Measurements from ENCODE around the gene ZNF319. TPM values are rescaled to one million over a fixed set of nuclear protein-coding genes. Genes with fewer than 3 reads are reported as not detected.

ZNF319 gene
- total RNA-seq, 1 experiment from 2014 or later: 5.1 TPM

DNA sequence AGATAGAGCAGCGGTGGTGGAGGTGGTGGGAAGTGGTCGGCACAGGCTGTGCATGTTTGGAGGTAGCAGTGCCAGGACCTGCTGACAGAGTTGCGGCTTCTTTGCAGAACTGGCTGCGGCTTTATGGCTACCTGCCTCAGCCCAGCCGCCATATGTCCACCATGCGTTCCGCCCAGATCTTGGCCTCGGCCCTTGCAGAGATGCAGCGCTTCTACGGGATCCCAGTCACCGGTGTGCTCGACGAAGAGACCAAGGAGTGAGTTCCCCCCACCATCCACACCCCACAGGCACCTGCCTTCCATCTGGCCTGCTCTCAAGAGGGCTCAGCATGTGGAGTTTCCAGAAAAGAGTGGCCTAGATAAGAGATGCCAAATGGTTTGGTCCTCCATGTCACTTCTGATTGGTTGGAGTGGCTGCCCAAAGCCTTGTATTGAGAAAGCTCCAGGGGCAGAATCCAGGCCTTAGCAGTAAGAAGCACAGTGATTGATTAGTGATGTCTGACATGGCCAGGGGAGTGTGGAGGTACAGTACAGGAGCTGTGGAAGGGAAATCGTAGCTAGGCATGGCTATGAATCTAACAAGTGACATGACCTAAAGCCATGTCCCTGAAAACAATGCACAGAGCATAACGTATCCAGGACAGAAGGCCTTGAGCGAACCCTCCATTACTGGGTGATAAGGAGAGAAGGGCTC is 37.0 kb upstream of the ZNF319 start:
- DNase-seq (ENCODE audit: low spot score): no peak

DNA sequence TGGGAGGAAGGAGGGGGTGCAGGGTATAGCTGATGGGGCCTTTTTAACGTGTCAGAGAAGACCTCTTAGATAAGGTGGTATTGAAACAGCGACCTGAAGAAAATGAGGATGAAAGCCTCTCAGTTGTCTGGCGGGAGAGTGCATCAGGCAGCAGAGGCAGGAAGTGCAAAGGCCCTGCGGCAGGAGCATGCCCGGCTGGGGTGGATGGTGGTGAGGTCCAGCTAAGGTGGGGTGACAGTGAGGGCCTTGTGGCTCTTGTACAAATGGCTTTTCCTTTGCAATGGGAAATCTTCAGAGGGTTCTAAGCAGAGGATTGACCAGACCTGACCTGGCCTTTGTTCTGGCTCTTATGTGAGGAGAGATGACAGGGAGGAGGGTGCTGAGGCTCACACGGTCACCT is 36.5 kb upstream of the ZNF319 start:
- no peak for DNase-seq (ENCODE audit: low spot score)

DNA sequence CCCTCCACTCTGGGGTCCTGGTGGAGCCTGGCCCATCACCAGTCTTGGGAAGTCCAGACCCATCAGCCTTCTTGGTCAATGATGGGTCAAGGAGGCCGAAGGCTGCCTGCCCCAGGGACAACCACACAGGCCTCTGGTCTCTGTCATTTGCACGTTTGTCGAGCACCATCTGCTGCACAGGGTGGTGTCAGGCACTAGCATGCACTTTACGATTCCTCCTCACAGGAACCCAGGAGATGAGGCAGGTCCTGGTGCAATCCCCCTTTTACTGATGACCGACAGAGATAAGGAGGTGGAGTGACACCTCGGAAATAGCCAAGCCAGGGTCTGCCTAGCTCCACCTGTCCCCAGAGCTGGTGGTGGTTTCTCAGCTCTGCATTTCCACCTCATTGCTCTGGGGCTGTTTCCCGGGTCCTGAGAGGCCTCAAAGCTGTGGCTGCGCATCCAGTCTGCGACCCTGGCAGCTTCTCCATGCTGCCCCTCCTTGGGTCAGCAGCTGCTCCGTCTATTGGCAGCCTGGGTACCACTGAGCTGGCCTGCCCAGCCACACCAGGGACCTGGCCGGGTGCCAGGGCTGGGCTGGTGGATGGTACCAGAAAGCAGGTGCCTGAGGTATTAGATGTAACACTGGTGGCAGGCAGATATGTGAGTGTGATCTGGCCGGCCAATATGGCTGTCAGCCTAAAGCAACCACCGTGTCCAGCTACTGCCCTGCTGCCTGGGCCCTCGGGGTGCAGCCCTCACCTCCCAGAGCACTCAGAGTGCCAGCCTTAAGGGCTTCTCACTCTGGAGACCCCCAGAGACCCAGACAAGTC is 35.1 kb upstream of the ZNF319 start:
- DNase-seq (ENCODE audit: low spot score): no peak

DNA sequence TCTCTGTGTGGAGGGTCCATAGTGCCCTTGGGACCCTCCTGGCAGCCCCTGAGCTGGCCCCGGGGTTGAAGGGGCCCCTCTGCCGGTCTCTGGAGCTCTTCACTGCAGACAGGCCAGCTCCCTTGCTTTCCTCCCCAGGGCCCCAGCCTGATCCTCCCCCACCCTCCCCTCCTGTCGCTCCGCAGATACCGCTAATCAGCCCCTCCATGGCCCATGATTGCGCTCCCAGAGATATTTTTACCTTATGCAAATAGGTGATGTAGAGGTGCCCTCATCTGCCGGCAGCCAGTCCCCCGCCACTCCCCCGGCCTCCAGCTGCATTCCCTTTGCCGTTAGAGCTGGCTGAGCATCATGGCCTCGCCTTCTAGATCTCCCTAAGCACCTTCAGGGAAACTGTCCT is 34.3 kb upstream of the ZNF319 start:
- no peak for DNase-seq (ENCODE audit: low spot score)

DNA sequence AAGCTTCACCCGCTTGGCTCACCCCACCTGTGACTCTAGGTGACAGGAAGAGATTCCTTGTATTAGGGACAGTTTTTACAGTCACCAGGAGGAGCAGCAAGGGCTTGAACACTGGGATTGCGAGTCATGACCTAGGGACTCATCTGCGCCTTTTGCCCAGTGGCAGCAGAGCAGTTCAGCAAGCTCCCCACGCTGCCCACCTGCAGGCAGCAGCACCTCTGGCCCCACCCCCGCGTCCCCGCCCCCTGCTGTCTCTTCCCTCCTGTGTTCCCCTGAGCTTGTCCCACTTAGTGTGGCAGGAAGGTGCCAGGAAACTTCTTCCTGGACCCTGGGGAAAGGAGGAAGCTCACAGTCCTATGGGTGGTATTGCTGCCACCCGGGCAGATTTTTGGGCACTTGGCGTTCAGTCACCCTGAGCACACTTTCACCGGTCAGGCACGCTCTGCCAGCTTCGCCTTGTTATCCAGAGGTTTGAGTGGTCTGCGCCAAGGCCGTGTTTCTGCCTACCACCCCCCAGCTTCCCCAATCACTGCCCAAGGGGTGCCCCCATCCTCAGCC is 33.7 kb upstream of the ZNF319 start:
- DNase-seq (ENCODE audit: low spot score): no peak

DNA sequence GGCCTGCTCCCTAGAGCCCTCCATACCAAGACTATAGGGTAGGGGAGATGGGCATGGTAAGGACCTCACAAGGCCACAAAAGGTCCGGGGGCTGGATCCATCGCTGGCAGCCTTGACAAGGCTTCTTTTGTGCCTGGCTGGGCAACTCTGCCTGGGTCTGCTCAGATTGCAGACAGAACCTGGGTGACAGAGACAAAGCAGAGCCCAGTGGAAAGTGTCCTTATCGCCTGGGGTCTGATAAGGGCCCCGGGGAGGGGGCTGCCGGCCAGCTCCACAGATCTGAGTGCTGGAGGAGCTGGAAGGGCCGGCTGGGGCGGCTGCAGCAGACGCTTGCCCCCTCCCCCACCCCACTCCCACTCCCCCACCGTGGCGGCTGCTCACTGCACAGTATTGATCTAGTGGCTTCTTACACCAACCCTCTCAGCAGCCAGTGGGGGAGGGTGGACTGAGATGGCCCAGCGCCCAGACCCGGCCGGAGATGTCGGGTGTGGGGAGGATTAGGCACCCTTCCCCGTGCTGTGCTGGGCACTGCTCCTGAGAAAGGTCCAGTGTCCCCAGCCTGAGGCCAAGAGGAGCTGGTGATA is 32.3 kb upstream of the ZNF319 start:
- no peak for DNase-seq (ENCODE audit: low spot score)

DNA sequence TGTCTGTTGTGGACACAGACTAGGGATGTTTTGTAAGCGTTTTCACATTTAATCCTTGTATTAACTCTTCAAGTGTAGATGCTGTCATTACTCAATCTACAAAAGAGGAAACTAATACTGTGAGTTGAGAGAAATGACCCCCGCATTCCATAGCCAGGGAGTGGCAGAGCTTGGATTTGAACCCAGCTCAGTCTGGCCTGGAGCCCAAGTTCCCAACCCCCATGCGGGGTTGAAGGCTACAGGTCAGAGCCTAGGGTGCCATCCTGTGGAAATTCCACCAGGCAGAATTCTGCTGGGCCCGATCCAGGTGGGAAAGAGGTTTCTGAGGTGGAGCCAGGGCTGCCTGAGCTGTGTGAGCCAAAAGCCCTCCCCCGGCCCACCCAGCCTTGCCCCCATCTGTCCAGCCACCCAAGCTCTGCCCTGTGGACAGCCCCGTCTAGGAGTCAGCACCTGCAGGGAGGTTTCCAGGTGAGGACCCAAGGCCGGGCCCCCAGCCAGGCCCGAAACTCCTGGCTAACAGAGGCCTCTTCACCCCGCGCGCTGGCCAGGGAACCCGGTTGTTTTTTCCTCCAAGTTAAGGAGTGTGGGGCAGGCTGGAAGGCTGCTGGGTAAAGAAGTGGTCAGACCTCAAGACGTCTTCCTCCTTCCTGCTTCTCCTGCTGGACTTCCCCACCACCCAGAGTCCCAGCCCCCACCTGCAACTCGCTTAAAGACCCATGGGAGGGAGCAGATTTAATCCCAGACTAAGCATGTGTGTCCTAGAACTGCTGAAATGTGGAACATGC is 30.7 kb upstream of the ZNF319 start:
- no peak for DNase-seq (ENCODE audit: low spot score)

DNA sequence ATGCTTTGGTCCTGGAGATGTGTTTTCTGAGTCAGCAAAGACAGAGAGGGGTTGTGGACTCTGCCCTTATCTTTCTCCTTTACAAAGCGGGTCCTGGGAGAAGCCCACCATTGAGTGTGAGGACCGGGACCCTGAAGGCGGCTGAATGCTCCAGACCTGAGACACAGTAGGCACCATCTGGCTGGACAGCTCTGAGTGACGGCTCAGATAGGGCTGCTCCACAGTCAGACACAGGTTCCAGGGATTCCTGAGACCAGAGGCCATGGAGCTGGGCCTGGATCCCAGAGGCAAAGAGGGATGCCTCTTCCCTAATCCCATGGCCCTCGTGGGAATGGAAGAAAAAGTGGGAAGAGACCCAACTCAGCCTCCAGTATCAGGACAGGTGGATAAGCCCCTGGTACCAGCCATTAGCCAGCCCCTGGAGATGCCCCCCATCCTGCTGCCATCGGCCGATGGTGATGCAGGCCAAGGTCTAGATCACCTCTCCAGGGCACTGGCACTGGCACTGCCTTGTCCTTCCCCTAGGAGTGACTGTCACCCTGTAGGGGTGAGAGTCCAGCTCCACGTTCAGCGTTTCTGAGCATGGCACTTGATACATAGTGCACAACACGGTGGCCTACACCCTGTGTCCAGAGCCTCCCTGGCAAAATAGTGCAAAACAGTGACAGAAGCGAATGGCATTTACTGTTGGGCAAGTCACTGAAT is 29.8 kb upstream of the ZNF319 start:
- no peak for DNase-seq (ENCODE audit: low spot score)

DNA sequence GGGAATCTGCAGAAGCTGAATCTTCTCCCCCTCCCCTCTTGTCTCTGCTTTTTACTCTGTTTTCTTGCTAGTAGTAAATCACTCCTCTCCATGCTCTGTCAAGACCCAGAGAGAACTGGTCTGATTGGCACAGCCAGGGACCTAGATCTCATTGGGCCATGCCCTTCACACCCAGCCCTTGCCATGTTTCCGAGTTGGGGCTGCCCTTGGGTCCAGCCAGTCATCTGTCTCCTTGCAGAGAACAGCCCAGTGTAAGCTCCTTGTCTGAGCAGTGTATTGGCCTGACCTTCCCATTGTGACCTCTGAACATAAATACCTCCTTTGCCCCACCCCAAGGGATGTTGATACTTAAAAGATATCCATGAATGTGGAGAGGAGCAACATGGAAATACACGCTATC is 28.9 kb upstream of the ZNF319 start:
- no peak for DNase-seq (ENCODE audit: low spot score)

DNA sequence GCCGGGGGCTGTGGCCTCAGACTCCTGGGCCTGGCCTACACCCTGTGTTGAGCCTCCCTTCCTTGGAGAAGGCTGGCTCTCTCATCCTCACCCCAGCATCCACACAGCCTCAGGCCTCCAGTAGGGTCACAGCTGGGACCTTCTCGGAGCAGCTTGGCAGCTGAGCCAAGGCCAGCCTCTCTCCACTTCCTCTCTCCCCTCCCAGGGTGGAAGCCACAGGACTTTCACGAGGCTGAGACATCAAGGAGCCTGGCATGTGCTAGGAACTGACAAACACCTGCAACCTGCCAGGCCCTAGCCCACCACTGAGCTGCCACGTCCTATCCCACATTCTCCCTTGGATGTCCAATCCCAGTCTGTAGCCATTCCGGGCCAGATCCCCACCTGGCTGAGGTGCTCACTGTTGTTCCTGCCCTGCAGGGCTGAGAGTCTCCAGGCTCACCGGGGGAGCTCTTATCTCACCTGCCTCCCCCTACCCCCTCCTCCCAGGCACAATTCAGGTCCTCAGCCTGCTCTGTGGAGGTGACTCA is 28.1 kb upstream of the ZNF319 start:
- DNase-seq (ENCODE audit: low spot score): no peak

DNA sequence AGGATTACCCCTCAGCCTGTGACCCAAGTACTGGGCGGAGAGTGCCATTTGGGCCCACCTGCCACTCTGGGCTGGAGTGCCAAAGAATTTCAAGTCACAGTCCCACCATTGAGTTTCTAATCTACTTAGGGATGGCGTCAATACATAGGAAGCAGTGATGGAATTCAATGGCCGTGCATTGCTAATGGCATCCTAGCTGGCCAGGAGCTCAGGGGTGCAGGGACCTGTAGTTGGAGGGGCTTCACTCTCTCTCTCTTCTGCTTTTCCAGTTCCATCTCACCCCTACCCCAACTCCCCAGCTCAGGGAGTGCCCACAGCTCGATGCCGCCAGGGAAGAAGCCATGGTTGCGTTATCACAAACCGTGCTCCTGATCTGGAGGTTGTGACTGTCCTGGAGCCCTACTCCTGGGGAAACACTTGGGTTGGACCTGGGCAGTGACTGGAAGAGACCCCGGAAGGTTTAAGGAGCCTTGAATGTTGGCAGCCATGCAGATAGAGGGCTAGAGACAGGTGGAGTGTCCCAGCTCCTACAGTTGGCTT is 27.5 kb upstream of the ZNF319 start:
- DNase-seq (ENCODE audit: low spot score): no peak

DNA sequence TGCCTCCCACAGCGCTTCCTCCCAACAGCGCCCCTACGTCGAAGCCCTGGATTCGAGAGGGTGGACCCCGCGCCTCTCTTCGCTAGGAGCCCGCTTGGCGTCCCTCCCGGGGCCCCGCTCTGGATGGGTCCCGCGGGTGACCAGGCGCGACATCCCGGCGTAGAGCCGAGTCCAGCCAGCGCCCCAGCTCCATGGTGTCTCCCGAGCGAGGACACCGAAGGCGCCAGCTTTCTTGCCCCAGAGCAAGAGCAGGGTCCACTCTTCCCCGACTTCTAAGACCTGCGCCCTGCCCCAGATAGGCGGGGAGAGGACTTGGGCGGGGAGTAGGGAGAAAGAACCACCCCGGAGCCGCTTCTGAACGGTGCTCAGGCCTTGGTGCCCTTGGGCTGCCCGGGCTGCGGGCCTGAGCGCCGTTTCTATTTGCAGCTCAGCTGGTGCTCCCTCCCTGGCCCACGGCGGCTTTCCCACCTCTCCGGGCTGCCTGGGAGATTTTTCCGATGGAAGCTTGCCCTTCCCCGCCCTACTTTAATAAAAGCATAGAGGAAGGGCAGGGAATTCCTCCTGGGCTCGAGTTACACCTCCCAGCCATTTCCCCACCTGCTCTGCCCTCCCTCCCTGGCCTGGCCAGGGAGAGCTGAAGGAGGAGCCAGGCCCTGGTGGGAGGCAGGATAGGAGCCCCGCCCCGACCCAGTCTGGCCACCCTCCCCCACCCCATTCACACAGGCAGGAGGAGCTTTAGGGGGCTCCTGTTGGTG is 26.9 kb upstream of the ZNF319 start:
- DNase-seq (ENCODE audit: low spot score): no peak

DNA sequence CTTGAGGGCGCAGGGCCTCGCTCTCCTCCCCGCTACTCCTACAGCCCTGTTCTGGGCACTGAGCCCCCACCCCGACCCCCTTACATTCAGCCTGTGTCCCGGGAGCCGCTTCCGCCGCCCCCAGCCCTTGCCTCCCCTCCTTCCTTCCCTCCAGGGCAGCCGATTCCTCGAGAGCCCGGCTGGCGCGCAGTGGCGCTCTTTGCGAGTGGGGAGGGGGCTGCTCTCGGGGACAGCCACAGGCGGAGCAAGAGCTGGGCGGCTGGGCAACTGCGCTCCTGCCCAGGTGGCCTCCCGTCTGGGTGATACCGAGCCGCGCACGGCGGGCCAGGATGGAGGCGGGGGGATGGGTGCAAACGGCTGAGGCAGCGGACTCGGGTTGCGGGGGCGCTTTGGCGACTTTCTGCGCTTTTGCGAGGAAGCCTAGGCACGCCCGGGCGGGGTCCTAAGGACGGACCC is 26.3 kb upstream of the ZNF319 start:
- DNase-seq (ENCODE audit: low spot score): no peak

DNA sequence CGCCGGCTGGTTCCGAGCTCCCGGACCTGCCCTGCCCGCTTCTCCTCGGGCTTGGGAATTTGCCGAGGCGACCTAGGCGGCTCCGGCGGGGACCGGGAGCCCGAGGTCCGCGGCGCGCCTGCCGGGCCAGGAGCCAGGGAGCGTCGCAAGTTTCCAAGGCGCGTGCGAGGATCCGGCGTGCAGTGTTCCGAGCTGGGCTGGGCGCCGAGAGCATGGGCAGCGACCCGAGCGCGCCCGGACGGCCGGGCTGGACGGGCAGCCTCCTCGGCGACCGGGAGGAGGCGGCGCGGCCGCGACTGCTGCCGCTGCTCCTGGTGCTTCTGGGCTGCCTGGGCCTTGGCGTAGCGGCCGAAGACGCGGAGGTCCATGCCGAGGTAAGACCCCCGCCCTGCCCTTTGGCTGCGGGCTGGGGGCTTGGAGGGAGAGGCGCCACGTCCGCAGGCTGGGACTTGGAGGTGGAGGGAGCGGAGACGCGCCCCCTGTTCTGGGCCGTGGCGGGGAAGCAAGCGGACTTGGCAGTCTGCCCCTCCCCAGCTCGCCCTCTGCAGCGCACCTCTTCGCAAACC is 25.8 kb upstream of the ZNF319 start:
- no peak for DNase-seq (ENCODE audit: low spot score)

DNA sequence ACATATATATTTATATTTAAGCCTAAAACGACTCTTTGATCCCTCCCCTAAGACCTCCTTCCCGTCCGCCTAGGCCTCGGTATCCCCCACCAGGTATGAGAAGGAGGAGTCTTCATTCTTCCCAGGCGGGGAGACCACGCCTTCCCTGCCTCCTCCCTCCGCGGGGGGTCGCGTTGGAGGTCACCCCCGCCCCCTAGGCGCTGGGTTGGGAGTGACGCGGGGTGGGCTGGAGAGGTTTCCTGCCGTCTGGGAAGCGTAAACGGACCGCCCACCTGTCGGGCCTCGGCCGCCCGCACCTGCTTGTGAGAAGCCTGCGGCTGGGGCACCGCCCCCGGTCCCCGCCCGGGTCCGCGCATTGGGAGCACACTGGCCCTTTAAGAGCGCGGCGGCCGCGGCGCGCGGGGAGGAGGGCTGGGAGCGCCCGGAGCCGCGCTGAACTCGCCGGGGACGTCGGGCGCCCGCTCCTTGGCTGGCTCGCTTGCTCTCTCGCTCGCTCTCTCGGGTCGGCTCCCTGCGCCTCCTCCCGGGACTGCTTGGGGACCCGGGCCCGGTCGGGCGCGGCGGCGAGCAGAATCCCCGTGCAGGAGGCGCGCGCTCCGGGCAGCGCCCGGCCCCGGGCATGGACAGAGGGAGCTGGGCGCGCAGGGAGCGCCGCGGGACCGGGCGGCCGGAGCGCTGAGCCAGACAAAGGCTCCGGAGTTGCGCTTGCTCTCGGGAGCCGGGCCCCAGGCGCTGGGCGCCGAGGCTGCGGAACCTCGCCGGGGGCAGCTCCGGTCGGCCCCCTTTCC is 25.1 kb upstream of the ZNF319 start, which contains the start of gene MMP15:
Gene MMP15, plus strand, starts transcription at position 404 of the 788 bp plus-strand sequence. CDS start 597 bp downstream, outside the sequence.
- DNase-seq (ENCODE audit: low spot score): peak; percentile 48

DNA sequence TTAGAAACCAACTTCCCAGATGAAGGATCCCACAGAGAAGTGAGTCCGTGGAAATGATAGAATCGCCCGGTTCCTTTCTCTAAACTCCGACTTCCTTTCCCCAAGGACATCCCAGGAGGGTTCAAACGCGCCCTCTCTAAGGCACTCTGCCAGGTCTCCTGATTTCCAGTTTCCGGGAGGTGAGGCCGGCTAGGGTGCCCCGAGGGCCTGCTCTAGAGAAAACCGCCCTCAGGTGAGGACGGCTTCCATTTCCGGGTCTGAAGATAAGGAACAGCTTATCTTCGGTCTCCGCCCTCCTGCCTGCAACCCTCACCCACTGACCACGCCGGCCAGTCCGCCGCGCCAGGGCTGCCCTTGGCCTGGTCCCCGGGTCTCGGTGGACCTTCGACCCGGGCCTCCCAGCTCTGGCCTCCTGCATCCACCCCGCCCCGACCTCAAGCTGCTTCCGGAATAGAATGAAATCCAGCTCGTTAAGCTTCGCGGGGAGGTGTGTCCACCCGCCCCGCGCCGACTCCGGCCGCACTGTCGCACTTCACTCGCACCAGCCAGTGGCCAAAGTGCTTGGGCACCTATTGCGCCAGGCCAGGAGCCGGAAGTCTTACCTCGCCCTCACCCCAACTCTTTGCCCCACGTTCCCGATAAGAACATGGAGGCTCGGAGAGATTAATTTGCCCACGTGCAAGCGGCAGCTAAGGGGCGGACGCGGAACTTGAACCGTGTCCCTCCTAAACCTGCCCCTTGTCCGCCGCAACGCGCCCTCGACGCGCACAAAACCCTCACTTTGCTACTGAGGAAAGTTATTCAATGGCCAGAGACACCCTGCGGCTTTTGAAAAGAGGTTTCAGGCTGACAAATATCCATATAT is 24.2 kb upstream of the ZNF319 start:
- DNase-seq (ENCODE audit: low spot score): no peak

DNA sequence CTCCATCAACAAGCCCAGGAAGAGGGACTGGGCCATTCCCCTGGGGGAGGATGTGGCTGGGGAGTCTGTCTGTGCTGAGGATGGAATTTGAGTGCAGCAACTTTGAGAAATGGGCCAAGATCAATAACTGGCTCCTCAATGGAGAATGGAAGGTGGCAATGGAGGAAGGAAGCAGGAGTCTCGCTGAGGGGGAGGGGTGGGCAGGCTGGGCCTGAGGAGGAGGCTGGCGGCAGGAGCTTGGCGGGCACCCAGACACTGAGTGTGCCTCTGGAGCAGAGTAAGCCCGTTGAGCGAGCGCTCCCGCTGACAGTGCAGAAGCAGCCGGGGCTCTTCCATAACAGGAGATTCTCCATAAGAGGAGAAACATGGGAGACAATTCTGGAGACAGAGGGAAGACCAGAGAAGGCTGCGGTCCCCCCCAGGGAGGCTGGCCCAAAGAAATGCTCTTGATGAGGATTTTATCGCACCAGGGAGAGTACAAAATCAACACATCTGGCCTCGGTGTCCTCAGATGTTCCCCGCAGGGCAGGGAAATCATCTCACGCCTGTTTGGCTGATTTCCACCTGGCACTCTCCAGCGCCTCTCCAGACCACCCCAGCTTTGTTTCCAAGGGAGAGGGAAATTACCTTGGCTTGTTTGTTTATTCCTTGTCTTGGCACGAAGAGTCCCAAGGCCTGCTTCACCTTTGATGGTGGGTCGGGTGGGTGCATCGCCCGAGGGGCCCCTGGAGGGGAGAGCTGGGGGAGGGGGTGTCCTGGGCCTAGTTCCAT is 22.3 kb upstream of the ZNF319 start:
- DNase-seq (ENCODE audit: low spot score): peak; percentile 58
